GOT3 (cell line): ENCODE measurements around the gene UNCX.
"Not testable (repeated sequence)": the region's sequence is repeated elsewhere in the genome, so short reads cannot be mapped to it uniquely, and the experiment has no call there.

Experiments
- DNase-seq: peaks from one replicate; lab custom pipeline; 2025; ENCODE audit warnings: mixed read lengths; lab: John Stamatoyannopoulos, UW

Gene UNCX

DNA sequence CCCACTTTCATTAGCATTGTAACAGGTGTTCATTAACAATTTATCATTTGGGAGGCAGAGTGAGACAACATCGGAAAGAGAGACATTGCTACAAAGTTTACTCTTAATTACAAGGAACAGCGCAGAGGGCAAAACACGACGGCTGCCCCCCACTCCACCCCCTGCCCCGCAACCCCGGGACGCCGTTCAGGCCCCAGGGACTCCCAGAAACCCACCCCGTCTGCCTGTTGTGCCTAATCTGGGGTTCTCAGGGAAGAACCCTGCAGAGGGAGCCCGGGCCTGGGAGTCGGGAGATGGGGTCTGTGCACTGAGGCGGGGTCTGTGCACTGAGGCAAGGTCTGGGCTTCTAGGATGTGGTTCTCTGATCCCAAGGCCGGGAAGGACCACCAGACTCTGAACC lies 25.2 kb downstream of the UNCX start:
- no peak for DNase-seq

DNA sequence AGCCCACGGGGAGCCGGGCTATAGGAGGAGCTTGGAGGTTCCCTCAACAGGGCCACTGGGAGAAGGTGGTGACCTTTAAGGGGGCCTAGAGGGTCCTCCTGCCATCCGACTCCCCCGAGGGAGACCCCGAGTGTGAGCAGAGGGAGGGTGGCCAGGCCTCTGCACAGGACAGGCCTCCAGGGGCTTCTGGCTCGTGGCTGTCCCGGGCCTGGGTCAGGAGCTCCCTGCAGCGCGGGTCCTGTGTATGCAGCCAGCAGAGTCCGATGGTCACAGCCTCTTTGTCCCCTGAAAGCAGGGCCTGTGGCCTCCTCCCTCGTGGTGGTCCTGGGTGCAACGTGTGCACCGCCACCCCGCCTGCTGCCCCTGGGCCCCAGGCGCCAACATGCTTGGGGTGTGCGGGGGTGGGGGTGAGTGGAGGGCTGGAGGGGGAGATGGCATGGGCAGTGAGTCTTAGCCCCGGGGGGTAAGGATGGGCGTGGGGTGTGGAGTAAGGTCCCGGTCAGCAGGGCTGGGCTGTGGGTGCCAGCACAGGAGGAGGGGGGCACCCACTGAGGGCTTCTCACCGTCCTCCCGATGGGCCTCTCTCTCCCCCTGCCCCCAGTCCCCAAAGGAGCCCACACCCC lies 27.1 kb downstream of the UNCX start:
- no peak for DNase-seq

DNA sequence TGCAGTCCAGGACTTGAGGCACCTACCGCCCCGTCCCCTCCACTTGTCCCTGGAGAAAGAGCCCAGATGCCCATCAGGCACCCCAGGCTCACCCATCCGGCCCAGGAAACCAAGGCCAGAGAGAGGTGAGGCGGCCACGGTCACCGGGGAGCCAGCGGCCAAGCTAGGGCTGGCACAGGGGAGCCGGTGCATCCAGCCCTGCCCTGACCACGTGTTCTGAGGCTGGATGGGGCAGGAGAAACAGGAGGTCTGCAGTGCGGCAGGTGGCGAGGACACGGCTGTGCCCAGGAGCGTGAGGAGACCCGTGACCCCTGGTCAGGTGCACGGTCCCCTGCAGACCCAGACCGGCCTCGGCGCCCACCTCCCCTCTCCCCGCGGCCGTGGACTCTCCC lies 27.6 kb downstream of the UNCX start:
- no peak for DNase-seq

DNA sequence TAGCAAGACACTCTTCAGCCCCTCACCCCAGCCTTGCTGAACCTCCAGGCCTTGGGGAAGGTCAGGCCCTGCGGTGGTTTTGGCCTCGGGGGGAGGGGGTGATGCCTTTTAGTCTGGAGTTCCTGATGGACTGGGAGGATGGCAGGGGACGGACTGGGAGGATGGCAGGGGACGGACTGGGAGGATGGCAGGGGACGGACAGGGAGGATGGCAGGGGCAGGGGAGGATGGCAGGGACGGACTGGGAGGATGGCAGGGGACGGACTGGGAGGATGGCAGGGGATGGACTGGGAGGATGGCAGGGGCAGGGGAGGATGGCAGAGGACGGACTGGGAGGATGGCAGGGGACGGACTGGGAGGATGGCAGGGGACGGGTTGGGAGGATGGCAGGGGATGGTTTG lies 28.4 kb downstream of the UNCX start:
- DNase-seq = not testable (repeated sequence)

DNA sequence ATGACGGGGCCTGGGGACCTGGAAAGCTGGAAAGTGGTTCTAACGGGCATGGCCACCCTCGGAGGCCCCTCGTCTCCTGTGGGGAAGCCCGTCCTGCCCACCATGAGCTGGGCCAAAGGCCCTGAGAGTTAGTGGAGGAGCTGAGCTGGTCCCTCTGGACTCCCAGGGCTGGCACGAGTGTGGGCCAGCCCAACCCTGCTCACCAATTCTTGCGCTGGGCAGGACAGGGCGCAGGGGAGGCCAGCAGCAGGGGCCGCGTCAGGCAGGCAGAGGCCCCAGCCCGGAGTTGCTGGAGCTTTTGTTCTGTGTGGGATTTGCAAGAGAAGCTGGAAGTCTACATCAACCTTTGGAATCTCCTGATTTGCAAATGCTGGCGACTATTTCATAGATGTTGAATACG lies 29.8 kb downstream of the UNCX start:
- no peak for DNase-seq

DNA sequence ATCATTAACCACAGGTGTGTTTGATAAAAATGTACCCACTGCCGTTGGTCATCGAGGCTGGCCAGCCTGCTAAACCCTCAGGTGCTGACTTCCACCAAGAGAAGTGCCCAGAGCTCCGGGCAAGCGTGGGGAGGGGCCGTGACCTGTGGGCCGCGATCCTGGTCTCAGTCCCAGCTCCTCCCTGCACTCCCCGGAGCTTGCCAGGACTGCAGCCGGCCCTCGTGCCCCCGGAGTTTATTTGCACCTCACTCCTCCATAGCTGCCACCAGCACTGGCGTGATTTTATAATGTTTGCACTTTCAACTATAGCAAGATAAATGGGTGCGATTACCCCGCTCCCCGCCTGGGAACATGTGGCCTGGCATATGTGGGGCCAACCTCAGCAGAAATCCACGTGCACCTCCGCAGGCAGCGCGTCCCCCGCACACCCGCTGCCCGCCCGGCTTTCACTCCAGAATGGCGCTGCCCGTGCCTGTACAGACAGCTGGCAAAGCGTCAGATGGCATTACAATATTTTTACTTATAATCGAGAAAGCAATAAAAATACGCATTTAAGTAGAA lies 30.8 kb downstream of the UNCX start:
- no peak for DNase-seq

DNA sequence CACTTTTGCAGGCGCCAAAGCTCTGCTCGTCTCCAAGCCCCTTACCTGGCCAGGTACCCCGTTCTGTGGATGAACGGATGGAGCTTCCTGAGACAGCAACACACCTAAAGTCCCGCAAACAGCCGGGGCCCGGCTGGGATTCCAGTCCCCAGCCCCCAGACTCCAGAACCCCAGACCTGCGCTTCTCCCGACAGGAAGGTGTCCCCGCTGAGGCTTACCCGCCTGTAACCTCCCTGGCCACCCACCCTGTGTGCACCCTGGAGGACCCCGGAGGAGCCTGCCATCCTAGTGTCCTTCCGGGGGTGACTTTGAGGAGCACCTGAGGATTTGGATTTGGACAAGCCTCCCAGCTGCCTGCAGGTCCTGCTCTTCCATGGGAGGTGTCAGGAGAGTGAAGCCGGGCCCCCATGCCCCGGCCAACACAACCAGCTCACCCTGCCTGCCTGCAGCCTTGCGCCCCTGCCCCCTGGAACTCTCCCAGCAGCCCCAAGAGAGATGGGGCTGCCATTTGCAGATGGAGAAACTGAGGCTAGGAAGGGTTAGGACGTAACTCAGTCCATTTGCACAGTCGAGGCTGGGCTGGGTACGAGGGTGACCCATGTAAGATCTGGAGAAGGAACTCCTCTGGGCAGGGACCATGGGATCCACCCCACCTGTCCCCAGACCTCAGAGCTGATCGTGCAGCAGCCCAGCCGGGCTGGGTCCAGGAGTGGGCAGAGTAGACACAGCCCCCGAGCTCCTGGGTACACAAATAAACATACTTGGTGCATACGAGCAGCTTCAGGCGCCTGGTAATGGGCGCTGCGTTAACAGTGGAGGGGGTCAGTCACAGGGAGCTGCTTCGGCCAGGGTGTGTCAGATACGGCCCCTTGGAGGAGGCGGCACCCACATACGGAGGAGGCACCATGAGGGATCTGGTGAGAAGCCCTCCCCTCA lies 31.9 kb downstream of the UNCX start:
- no peak for DNase-seq

DNA sequence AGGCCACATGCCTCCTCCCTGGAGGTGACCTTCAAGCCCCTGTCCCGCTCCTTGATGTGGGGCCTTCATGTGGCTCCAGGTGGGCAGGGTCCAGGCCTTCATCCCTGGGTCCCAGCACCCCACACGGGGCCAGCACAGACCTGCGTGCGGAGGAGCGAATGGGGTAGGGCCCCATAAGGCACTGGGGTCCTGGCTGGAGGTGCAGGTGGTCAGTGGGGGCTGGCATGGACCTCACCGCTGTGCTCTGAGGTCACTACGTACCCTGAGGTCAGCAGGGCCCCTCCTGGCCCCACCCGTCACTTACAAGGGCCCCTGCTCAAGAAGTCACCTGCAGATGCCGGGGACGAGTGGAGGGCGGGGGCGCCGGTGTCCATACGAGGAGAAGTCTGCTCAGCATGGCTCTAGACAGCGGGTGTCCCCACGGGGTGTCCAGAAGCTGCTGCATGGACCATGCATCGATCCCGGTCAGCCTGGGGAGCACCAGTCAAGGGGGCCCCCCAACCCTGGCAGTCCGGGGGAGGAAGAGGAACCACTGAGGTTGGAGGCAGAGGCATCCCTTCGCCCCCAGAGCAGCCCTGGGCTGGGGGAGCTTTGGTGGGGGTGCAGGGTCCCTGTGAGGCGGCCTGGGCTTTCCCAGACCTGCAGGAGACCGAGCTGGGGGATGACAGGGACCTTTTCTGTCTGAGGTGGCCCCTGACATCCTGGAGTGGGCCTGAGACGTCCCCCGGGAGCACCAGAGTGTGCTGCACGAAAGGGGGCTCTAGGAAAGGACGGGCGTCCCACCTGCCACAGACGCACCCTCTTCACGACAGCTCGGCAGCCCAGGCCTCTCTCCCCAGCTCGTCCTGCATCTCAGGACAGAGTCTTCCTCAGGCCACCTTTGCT lies 34.6 kb downstream of the UNCX start:
- no peak for DNase-seq

DNA sequence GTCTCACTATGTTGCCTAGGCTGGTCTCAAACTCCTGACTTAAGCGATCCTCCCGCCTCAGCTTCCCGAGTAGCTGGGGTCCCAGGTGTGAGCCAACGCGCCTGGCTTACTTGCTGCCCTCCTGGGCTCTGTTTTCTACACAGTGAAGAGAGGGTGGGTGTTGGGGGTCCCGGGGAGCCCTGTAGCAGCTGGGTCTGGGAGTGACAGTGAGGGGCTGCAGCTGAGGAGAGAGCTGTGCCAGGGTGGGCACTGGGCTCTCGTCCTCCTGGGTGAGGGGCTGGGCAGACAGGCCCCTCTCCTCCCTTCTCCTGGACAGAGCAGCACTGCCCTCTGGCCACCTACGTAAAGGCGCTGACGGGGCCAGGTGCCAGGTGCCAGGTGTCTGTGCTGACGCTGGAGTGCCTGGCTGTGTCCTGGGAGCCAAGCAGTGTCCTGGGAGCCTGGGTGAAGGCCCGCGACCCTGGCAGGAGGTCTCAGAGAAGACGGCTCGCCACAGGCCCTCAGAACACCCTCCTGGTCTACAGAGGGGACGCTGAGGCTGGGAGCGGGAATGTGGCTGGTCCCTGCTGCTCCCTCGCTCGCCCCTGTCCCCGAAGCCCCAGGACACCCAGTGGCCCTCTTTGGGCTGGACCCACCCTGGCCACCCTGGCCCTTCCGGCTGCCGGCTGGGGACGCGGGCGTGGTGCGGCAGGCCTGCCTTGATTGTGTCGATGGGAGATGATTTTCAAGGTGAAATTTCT lies 35.6 kb downstream of the UNCX start:
- DNase-seq = no peak

DNA sequence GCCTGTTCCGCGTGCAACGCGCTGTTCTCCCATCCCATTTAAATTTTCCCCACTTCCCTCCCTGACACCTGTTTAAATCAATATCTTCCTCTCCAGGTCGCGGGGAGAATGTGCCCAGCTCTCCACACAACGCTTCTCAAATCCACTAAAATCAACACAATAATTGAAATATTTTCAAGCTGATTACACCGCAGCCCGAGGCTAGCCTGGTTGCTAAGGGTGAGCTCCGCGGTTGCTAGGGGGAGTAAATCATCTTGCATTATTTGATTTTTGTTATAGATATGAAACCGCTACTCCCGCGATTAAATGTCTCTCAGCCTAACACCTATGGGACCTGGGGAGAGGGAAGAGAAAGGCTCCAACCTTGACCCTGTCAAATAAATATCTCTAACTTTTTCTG lies 36.2 kb downstream of the UNCX start:
- no peak for DNase-seq

DNA sequence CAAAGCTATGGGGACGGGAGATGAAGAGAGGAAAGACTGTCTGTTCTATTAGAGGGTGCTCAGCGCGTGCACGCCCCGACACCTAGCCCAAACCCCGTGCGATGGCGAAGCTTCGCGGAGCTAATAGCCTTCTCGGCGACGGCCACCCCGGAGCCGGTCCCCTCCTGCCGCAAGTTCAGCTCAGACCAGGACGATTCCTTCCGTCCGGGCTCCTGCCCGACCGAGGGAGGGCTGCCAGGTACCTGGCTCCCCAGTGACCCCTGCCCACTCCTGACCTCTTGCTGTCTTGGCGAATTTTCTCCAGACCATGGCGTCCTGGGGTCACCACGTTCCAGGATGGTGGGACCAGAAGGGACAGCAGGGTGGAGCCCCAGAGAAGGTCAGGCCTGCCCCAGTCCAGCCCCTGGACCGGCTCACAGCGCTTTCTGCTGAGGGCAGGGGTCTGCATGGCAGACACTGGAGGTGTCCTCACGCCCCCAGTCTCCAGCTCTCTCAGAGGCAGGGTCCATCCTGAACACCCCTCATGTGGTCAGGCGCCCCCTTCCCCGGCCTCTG lies 36.7 kb downstream of the UNCX start:
- DNase-seq = no peak

DNA sequence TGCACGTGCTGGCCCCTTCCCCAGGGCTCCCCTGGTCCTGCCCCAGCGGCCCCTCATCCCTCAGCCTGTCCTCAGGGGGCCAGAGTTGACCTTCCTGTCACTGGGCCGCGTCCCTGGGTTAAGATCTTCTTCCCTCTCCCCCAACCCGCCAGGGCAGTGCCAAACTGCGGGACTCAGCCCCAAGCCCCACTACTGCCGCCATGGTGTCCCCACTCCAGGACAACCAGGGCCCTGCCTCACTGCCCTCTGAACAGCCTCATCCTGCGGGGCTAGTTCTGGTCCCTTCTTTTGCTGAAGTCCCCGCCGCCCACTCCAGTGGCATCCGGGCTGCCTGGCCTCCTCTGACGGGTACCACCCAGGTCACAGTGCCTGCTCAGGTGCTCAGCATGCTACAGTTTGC lies 37.5 kb downstream of the UNCX start:
- no peak for DNase-seq

DNA sequence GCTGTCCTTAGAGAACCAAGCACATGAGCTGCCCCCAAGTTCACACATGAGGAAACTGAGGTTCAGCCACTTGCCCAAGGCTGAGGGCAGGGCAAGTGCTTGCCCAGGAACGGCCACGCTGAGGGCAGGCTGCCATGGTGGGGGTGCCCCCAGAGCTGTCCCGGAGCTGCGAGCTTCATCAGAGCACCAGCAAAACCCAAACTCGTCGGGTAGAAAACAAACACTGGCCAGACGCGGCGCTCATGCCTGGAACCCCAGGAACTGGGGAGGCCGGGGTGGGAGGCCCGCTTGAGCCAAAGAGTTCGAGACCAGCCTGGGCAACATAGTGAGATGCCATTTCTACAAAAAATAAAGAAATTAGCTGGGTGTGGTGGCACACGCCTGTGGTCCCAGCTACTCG lies 38.4 kb downstream of the UNCX start:
- no peak for DNase-seq

DNA sequence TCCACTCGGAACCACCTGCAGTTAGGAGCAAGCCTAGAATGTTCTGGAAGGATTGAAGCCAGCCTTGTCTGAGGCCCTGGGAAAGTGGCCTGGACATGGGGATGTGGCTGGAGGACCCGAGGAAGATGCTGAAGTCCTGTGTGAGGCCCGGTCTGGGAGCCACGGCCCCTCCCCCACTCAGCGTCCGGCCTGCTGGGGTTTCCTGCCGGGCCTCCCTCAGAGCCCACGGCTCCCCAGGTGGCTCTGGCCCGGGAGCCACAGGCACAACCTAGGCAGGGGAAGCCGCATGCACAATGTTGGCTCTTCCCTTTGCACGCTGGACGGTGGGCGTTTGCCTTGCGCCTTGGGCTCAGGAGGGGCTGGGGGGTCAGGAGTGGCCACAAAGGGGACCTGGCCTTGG lies 39.0 kb downstream of the UNCX start:
- DNase-seq = no peak

DNA sequence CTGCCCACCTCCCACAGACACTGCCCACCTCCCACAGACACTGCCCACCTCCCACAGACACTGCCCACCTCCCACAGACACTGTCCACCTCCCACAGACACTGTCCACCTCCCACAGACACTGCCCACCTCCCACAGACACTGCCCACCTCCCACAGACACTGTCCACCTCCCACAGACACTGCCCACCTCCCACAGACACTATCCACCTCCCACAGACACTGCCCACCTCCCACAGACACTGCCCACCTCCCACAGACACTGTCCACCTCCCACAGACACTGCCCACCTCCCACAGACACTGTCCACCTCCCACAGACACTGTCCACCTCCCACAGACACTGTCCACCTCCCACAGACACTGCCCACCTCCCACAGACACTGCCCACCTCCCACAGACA lies 39.5 kb downstream of the UNCX start:
- DNase-seq = not testable (repeated sequence)

DNA sequence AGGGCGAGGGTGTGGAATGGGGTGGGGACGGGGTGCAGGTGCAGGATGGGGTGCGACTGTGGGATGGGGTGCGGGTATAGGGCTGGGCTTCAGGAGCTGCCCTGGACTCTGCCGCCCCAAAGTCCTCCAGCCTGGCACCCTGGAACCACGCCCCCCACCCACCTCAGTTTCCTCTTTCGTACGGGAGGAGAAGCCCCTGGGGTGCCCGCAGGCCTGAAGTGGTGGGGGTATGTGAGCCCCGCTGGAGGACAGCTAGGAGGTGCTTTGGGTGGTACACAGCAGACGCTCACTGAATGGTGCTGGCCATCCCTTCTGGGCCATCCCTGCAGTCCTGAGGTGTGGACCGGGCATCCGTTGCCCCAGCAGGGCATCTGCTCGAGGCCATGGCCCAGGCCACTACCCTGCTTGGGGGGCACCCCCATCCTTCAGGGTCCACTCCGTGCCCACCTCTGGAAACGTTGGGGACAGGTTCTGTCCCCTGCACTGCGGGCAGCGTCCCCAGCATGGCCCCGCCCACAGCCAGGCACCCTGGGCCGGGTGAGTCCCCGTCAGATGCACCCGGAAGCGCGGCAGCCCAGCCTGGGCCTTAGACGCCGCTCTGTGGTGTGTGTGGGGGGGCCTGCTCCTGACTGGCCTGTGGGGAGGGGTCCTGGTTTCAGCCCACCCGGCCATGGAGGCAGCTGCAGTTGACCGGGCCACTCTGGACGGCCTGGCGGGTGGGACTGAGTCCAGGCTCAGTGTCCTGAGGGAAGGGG lies 41.6 kb downstream of the UNCX start:
- no peak for DNase-seq

DNA sequence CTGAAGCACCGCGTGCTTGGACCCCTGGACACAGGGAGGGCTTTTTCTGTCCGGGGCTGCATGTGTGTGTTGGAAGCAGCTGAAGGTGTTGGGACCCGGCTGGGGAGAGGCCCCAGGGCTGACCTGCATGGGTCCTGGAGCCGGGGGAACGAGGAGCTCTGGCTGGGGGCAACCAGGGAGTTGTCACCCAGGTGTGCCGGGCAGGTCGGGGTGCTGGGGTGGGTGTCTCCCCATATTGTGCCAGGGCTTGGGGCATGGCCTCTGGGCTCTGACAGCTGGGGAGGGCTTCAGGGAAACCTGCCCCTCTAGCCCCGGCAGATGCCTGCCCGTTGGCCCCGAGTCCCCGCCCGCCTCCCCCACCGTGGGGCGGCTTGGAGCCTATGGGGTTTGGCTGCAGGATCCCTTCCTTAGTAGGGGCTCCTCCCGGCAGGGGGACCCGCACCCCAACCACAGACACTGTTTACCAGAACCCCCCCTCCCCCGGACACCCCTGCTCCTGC lies 42.3 kb downstream of the UNCX start:
- DNase-seq = no peak

DNA sequence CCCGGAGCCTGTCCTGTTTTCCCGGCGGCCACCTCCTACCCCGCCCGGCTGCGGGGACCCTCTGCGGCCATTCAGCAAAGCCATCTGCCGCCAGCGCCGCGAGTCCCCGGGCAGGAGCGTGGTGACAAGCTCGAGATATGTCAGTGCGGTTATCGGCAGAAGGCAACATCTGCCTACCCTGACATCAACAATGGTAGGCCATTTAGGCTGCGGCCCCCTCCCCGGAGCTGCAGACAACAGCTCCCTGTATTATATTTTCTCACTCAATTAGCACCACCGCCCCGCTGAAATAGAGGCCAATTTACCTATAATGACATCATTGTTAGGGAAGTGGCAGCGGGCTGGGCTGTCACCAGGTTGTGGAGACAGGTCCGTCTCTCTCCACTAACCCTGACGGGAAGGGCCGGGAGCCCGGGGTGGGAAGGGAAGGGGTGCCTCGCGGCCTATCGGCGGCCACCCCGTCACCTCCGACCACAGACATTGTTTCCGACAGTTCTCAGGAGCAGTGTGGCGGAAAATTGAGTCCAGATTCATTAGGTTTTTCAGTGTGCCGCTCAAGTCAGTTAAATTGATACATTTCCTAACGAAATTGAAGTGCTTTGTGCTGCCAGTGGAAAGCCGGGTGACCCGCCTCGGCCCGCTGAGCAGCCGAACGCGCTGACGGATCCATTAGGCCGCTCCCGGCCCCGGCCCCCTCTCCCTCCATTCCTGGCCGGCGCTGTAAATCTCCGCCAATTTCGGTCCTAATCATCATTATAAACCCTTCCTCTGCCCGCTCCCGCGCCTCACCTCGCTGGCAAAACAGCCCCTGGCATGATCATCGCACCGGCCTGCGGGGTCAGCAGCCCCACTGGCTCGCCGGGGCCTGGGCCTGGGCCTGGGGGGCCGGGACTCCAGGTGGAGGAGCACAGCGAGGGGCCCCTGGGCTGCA lies 43.0 kb downstream of the UNCX start:
- DNase-seq = no peak

DNA sequence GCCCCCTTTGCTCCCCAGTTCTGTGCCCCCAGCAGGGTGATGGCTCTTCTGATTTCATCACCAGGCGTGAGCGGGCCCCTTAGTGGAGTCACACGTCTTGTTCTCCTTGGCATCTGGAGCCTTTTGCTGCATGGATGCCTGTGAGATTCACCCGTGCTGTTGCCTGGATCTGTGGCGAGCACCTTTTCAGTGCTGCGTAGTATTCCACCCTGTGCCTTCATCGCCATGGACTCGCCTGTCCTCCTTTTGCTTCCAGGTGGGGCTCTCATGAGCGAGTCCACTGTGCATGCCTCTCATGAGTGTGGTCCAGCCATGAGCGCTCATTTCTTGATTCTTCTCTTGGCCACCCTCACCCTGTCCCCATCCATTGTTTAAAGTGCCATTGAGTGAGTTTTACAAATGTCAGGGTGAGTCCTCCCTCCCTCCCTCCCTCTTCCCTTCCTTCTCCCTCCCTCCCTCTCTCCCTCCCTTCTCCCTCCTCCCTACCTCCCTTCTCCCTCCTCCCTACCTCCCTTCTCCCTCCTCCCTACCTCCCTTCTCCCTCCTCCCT lies 44.0 kb downstream of the UNCX start:
- DNase-seq = no peak
